ENCODE measurements around the gene LBHD2. TPM values are rescaled to one million over a fixed set of nuclear protein-coding genes. Genes with fewer than 3 reads are reported as not detected.
A peak's percentile ranks its signal among the peaks of the same experiment; 100 is the strongest.
"Not testable (repeated sequence)": the region's sequence is repeated elsewhere in the genome, so short reads cannot be mapped to it uniquely, and the experiment has no call there.

The LBHD2 gene
- total RNA-seq, 1 donor from 2014 or later: not detected

GRCh38 chr14:103110681-103111231 is 26.7 kb downstream of the LBHD2 start:
- no peak for DNase-seq (ENCODE audit: low spot score in 2 of 2)
- no peak for TF ChIP-seq CTCF (IDR thresholded peaks at IDR 0.05)
- intact Hi-C loops (cut with DNase I): no loop called here
- H3K4me3 ChIP-seq: no peak overlapping the region
- H3K27me3 ChIP-seq: no peaks in the 10 kb centered on the region
- peak overlapping the region in 1 of 2 donors; percentile 6 for H3K27ac ChIP-seq
- H3K9me3 ChIP-seq: no peaks in the 10 kb centered on the region
- H3K4me1 ChIP-seq: peaks cover 0 to 13% of the 10 kb centered on the region in 2 donors
- H3K36me3 ChIP-seq: no peaks in the 10 kb centered on the region

- no peak overlapping the region for H3K27ac ChIP-seq
These were observed 27.3 kb downstream of the LBHD2 start for GRCh38 chr14:103111232-103111868.

DNA sequence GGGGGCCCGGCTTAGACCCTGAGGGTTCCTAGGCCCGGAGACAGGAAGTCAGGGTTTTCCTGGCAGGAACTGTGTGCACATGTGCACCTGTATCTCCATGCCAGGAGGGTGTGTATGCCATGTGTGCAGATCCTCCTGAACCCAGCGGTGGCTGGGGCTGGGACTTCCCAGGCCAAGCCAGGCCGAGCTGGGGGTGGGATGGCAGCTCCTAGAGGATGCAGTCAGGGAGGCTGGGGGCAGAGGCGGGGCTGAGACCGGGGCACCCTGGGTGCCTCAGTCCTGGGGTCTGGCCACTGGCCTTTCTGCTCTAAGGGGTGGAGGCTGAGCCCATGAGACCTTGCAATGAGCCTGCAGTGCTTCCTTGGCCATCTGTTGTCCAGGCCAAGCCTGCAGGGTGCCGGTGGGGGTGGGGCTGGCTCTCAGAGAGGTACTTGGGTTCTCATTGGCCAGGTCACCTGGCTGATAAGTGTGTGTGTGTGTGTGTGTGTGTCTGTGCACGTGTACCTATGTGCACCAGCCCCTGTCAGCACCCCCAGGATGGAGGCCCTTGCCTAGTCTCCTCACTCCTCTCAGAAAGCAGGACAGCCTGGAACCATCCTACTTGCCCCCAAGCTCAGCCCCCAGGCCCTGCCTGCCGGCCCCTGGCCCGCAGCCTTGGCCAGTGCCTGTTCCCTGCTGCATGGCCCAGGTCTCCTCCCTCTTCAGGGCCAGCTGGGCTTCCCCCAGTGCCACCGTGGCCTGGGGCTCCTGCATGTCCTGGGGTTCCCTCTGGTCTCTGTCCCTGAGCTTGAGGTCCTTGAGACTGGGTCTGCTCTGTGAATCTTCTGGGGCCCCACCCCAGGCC is 28.6 kb downstream of the LBHD2 start:
- no peak overlapping the region for H3K27ac ChIP-seq
- DNase-seq (ENCODE audit: low spot score in 2 of 2): no peak
- no peak for TF ChIP-seq CTCF (IDR thresholded peaks at IDR 0.05)
- no peaks in the 10 kb centered on the region for H3K36me3 ChIP-seq
- H3K9me3 ChIP-seq: no peaks in the 10 kb centered on the region
- no peak overlapping the region for H3K4me3 ChIP-seq
- H3K27me3 ChIP-seq: no peaks in the 10 kb centered on the region
- H3K4me1 ChIP-seq: peaks cover 0 to 13% of the 10 kb centered on the region in 2 donors
- intact Hi-C loops (cut with DNase I): no loop called here

More at GRCh38 chr14:103111232-103111868, 27.3 kb downstream of the LBHD2 start:
- no peaks in the 10 kb centered on the region for H3K36me3 ChIP-seq
- no peak for DNase-seq (ENCODE audit: low spot score in 2 of 2)
- no peak for TF ChIP-seq CTCF (IDR thresholded peaks at IDR 0.05)
- H3K4me1 ChIP-seq: peaks cover 0 to 13% of the 10 kb centered on the region in 2 donors
- H3K27me3 ChIP-seq: no peaks in the 10 kb centered on the region
- H3K4me3 ChIP-seq: no peak overlapping the region
- intact Hi-C loops (cut with DNase I): no loop called here
- H3K9me3 ChIP-seq: no peaks in the 10 kb centered on the region

DNA sequence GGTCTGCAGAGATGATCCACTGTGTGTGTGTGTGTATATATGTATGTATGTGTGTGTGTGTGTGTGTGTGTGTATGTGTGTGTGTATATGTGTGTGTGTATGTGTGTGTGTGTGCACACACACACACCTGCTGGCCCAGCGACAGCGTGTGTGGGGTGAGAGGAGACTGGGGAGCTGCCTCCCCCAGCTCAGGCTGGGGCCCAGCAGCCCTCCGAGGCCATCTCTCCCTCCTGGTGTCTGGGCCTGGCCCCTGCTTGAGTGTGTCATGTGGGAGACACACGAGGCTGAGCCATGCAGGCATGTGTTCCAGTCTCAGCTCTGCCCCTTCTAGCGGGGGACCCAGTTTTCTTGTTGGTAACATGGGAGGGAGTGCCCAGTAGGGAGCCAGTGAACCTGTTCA is 29.3 kb downstream of the LBHD2 start:
- intact Hi-C loops (cut with DNase I): no loop called here
- no peak for TF ChIP-seq CTCF (IDR thresholded peaks at IDR 0.05)
- H3K9me3 ChIP-seq: no peaks in the 10 kb centered on the region
- no peak overlapping the region for H3K4me3 ChIP-seq
- DNase-seq (ENCODE audit: low spot score in 2 of 2): no peak
- H3K4me1 ChIP-seq: peaks cover 0 to 15% of the 10 kb centered on the region in 2 donors
- H3K27me3 ChIP-seq: no peaks in the 10 kb centered on the region
- no peak overlapping the region for H3K27ac ChIP-seq
- H3K36me3 ChIP-seq: no peaks in the 10 kb centered on the region

GRCh38 chr14:103113774-103114173 is 29.8 kb downstream of the LBHD2 start:
- H3K4me3 ChIP-seq: no peak overlapping the region
- intact Hi-C loops (cut with DNase I): no loop called here
- H3K9me3 ChIP-seq: no peaks in the 10 kb centered on the region
- no peak for DNase-seq (ENCODE audit: low spot score in 2 of 2)
- no peaks in the 10 kb centered on the region for H3K27me3 ChIP-seq
- TF ChIP-seq CTCF (IDR thresholded peaks at IDR 0.05): no peak
- no peak overlapping the region for H3K27ac ChIP-seq
- H3K36me3 ChIP-seq: no peaks in the 10 kb centered on the region
- H3K4me1 ChIP-seq: peaks cover 0 to 18% of the 10 kb centered on the region in 2 donors

DNA sequence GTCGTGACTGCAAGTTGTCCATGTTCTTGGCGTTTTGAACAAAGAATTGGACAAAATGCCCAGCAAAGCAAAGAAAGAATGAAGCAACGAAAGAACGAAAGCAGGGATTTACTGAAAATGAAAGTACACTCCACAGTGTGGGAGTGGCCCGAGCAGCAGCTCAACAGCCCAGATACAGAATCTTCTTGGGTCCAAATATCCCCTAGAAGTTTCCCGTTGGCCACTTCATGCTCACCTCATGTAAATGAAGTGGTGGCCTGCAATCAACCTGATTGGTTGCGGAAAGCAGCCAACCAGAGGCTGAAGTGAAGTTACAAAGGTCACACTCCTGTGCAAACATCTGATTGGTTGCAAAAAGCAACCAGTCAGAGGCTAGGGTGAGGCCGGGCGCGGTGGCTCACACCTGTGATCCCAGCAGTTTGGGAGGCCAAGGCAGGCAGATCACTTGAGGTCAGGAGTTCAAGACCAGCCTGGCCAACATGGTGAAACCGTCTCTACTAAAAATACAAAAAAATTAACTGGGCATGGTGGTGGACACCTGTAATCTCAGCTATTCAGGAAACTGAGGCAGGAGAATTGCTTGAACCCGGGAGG is 31.2 kb downstream of the LBHD2 start:
- H3K36me3 ChIP-seq; intact Hi-C loops (cut with DNase I); H3K27me3 ChIP-seq; DNase-seq (ENCODE audit: low spot score in 2 of 2); H3K9me3 ChIP-seq: not testable (repeated sequence)
- peak overlapping the region; percentile 33 to 39 for H3K27ac ChIP-seq
- H3K4me3 ChIP-seq: peak overlapping the region in 1 of 2 donors; percentile 36
- H3K4me1 ChIP-seq: peaks cover 0 to 14% of the 10 kb centered on the region in 2 donors
